ENCODE results near the gene LRTM2. TPM values are rescaled to one million over a fixed set of nuclear protein-coding genes. Genes with fewer than 3 reads are reported as not detected.

Gene LRTM2
- total RNA-seq, 1 experiment from 2014 or later, result 0.07 TPM

DNA sequence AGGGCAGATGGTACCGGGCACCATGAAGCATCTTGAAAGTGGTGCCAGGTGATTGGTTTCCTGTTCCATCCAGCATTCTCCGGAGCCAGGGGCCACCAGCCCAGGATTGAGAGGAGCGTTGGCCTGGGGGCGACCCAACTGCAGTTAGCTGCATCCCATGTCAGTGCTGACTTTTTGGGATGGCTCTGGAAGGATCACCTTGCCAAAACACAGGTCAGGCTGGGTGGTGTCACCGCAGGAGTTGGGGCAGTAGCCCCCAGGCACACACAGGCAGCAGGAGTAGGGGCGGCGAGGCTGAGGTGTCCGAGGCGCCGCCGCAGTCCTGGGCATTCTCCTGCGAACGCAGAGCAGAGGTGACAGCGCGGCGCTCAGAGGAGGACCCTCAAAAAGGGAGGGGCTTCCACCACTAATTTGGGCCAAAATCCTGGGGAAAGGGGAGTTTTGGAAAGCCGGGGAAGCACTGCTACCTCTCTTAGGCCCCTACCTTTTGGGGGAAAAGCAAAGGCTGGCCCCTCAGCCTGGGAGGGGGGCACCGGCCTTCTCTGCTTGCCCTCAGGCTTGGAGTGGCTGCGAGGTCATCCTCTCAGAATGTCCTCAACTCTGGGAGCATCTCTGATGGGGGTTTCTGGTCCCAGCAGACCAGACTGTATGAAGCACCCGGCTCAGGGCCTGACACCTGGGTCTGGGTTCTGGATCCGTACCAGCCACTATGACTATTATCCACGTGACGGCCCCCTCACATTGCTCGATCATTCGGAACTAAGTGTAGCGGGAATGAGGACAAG lies 26.7 kb upstream of the LRTM2 start:
- Histone ChIP-seq H3K4me1 (ENCODE audit: control insufficient read depth in 1 of 2, insufficient read depth in 2 of 2, low read length in 2 of 2) (peaks cover 3 to 20% of the 10 kb centered on the region in 2 experiments; a peak in 3 of 4 replicates), H3K27ac (ENCODE audit: low read depth, low read length) (no peak overlapping the region), H3K4me2 (ENCODE audit: low read length) (no peak overlapping the region), H3K9me3 (ENCODE audit: control insufficient read depth in 1 of 2, insufficient read depth in 1 of 2, low read depth in 1 of 2, low read length in 2 of 2) (no peaks in the 10 kb centered on the region), H2AFZ (ENCODE audit: low read depth, low read length, poor library complexity, severe bottlenecking) (no peak overlapping the region), H3K4me3 (replicated peaks in 1 of 2; ENCODE audit: low read depth in 1 of 2, low read length in 2 of 2) (no peak overlapping the region), H3K9ac (ENCODE audit: low read length) (no peak overlapping the region), H4K20me1 (ENCODE audit: insufficient read depth) (no peaks in the 10 kb centered on the region), H3K9me2 (ENCODE audit: insufficient read depth) (no peaks in the 10 kb centered on the region), H3K79me2 (ENCODE audit: insufficient read depth, low read length) (no peaks in the 10 kb centered on the region), H3K36me3 (ENCODE audit: control insufficient read depth in 1 of 2, insufficient read depth in 2 of 2, low read length in 2 of 2) (no peaks in the 10 kb centered on the region), H3K27me3 (ENCODE audit: insufficient read depth, low read length) (no peaks in the 10 kb centered on the region)
- TF ChIP-seq TCF7L2 (IDR thresholded peaks at IDR 0.05; ENCODE audit: borderline replicate concordance, extremely low read depth, insufficient read depth, insufficient read length) (no peak), YY1 (IDR thresholded peaks at IDR 0.05; ENCODE audit: extremely low read depth, insufficient replicate concordance, low read depth, low read length) (no peak), EZH2phosphoT487 (IDR thresholded peaks at IDR 0.05; ENCODE audit: borderline replicate concordance) (no peak), ELF1 (IDR thresholded peaks at IDR 0.05; ENCODE audit: borderline replicate concordance, low read depth) (no peak), JUND (IDR thresholded peaks at IDR 0.05) (no peak), EZH2 (IDR thresholded peaks at IDR 0.05) (no peak), CEBPB (IDR thresholded peaks at IDR 0.05; ENCODE audit: low read depth) (no peak)
- TF ChIP-seq, protein P1, sequence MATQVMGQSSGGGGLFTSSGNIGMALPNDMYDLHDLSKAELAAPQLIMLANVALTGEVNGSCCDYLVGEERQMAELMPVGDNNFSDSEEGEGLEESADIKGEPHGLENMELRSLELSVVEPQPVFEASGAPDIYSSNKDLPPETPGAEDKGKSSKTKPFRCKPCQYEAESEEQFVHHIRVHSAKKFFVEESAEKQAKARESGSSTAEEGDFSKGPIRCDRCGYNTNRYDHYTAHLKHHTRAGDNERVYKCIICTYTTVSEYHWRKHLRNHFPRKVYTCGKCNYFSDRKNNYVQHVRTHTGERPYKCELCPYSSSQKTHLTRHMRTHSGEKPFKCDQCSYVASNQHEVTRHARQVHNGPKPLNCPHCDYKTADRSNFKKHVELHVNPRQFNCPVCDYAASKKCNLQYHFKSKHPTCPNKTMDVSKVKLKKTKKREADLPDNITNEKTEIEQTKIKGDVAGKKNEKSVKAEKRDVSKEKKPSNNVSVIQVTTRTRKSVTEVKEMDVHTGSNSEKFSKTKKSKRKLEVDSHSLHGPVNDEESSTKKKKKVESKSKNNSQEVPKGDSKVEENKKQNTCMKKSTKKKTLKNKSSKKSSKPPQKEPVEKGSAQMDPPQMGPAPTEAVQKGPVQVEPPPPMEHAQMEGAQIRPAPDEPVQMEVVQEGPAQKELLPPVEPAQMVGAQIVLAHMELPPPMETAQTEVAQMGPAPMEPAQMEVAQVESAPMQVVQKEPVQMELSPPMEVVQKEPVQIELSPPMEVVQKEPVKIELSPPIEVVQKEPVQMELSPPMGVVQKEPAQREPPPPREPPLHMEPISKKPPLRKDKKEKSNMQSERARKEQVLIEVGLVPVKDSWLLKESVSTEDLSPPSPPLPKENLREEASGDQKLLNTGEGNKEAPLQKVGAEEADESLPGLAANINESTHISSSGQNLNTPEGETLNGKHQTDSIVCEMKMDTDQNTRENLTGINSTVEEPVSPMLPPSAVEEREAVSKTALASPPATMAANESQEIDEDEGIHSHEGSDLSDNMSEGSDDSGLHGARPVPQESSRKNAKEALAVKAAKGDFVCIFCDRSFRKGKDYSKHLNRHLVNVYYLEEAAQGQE (IDR thresholded peaks at IDR 0.05; ENCODE audit: low read depth), result no peak
- TF ChIP-seq, protein P2, sequence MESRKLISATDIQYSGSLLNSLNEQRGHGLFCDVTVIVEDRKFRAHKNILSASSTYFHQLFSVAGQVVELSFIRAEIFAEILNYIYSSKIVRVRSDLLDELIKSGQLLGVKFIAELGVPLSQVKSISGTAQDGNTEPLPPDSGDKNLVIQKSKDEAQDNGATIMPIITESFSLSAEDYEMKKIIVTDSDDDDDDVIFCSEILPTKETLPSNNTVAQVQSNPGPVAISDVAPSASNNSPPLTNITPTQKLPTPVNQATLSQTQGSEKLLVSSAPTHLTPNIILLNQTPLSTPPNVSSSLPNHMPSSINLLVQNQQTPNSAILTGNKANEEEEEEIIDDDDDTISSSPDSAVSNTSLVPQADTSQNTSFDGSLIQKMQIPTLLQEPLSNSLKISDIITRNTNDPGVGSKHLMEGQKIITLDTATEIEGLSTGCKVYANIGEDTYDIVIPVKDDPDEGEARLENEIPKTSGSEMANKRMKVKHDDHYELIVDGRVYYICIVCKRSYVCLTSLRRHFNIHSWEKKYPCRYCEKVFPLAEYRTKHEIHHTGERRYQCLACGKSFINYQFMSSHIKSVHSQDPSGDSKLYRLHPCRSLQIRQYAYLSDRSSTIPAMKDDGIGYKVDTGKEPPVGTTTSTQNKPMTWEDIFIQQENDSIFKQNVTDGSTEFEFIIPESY (IDR thresholded peaks at IDR 0.05; ENCODE audit: extremely low read depth, insufficient replicate concordance, low read length), result no peak
- TF ChIP-seq, protein P3, sequence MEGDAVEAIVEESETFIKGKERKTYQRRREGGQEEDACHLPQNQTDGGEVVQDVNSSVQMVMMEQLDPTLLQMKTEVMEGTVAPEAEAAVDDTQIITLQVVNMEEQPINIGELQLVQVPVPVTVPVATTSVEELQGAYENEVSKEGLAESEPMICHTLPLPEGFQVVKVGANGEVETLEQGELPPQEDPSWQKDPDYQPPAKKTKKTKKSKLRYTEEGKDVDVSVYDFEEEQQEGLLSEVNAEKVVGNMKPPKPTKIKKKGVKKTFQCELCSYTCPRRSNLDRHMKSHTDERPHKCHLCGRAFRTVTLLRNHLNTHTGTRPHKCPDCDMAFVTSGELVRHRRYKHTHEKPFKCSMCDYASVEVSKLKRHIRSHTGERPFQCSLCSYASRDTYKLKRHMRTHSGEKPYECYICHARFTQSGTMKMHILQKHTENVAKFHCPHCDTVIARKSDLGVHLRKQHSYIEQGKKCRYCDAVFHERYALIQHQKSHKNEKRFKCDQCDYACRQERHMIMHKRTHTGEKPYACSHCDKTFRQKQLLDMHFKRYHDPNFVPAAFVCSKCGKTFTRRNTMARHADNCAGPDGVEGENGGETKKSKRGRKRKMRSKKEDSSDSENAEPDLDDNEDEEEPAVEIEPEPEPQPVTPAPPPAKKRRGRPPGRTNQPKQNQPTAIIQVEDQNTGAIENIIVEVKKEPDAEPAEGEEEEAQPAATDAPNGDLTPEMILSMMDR (IDR thresholded peaks at IDR 0.05 in 2 of 3, conservative IDR thresholded peaks at IDR 0.05 in 1 of 3; ENCODE audit: borderline replicate concordance in 1 of 3, insufficient read depth in 1 of 3, low read depth in 2 of 3, low read length in 2 of 3), result no peak
- POLR2A ChIA-PET, result no interaction called here
- BruUV-seq (replicated peaks), result no TSS peak
- no peak for DNase-seq (ENCODE audit: low read depth, low spot score)
- RAD21 ChIA-PET (ENCODE audit: low non-redundant PET in 1 of 2, low total read pairs in 2 of 2, uncharacterized antibody in 2 of 2, unreplicated experiment in 2 of 2), result no interaction called here
- intact Hi-C loops (cut with micrococcal nuclease), result no loop called here
- CTCF ChIA-PET, result interaction anchor here (1.7 to 5.6 kb wide), 2 partner anchors 141 to 146 kb away, joined by 14 to 242 read pairs; no protein-coding TSS in a partner anchor
- no peak for ATAC-seq
